ENCODE results near the gene PDE3B.

Gene PDE3B

GRCh38 chr11:14894657-14895598, 251.3 kb downstream of the PDE3B start:
- Histone ChIP-seq H4K20me1 (ENCODE audit: insufficient read depth, low read length) (no peaks in the 10 kb centered on the region), H3K4me3 (ENCODE audit: low read length) (no peak overlapping the region), H3K36me3 (replicated peaks; ENCODE audit: low read depth, low read length) (no peaks in the 10 kb centered on the region), H3K27me3 (ENCODE audit: low read depth, low read length) (no peaks in the 10 kb centered on the region), H3K27ac (ENCODE audit: low read length) (no peak overlapping the region), H3K4me2 (ENCODE audit: low read length) (peak overlapping the region; percentile 35), H3K4me1 (ENCODE audit: low read length) (peaks cover 15% of the 10 kb centered on the region), H3K79me2 (ENCODE audit: low read length) (peaks cover 4% of the 10 kb centered on the region; the same call in 1 of the 2 replicates), H3K9ac (ENCODE audit: low read length) (no peak overlapping the region), H3K9me3 (ENCODE audit: insufficient read depth, low read length) (no peaks in the 10 kb centered on the region), H2AFZ (ENCODE audit: low read depth, low read length) (peak overlapping the region; percentile 65; the same call in 1 of the 2 replicates)
- TF ChIP-seq CTCF (IDR thresholded peaks at IDR 0.05; ENCODE audit: low read depth, low read length) (no peak), EZH2phosphoT487 (IDR thresholded peaks at IDR 0.05; ENCODE audit: low read depth) (no peak)

- H3K36me3 ChIP-seq (replicated peaks; ENCODE audit: low read depth, low read length): no peaks in the 10 kb centered on the region
- H3K4me1 ChIP-seq (ENCODE audit: low read length): peaks cover 13% of the 10 kb centered on the region
- TF ChIP-seq CTCF (IDR thresholded peaks at IDR 0.05; ENCODE audit: low read depth, low read length): no peak
- no peak for TF ChIP-seq EZH2phosphoT487 (IDR thresholded peaks at IDR 0.05; ENCODE audit: low read depth)
- H3K27ac ChIP-seq (ENCODE audit: low read length): no peak overlapping the region
- H4K20me1 ChIP-seq (ENCODE audit: insufficient read depth, low read length): no peaks in the 10 kb centered on the region
- no peaks in the 10 kb centered on the region for H3K9me3 ChIP-seq (ENCODE audit: insufficient read depth, low read length)
- no peaks in the 10 kb centered on the region for H3K27me3 ChIP-seq (ENCODE audit: low read depth, low read length)
- no peak overlapping the region for H3K9ac ChIP-seq (ENCODE audit: low read length)
- H2AFZ ChIP-seq (ENCODE audit: low read depth, low read length): no peak overlapping the region
- H3K79me2 ChIP-seq (ENCODE audit: low read length): no peaks in the 10 kb centered on the region
- H3K4me2 ChIP-seq (ENCODE audit: low read length): no peak overlapping the region
- H3K4me3 ChIP-seq (ENCODE audit: low read length): no peak overlapping the region
Observed at GRCh38 chr11:14898355-14898754, 254.8 kb downstream of the PDE3B start.

GRCh38 chr11:14898906-14899305, 255.3 kb downstream of the PDE3B start:
- Histone ChIP-seq H3K9me3 (ENCODE audit: insufficient read depth, low read length) (no peaks in the 10 kb centered on the region), H3K27me3 (ENCODE audit: low read depth, low read length) (no peaks in the 10 kb centered on the region), H3K9ac (ENCODE audit: low read length) (no peak overlapping the region), H3K79me2 (ENCODE audit: low read length) (no peaks in the 10 kb centered on the region), H3K27ac (ENCODE audit: low read length) (no peak overlapping the region), H3K4me1 (ENCODE audit: low read length) (peaks cover 13% of the 10 kb centered on the region), H3K4me3 (ENCODE audit: low read length) (no peak overlapping the region), H2AFZ (ENCODE audit: low read depth, low read length) (no peak overlapping the region), H4K20me1 (ENCODE audit: insufficient read depth, low read length) (no peaks in the 10 kb centered on the region), H3K4me2 (ENCODE audit: low read length) (no peak overlapping the region), H3K36me3 (replicated peaks; ENCODE audit: low read depth, low read length) (no peaks in the 10 kb centered on the region)
- no peak for TF ChIP-seq CTCF (IDR thresholded peaks at IDR 0.05; ENCODE audit: low read depth, low read length)

- no peaks in the 10 kb centered on the region for H3K27me3 ChIP-seq (ENCODE audit: low read depth, low read length)
- no peaks in the 10 kb centered on the region for H4K20me1 ChIP-seq (ENCODE audit: insufficient read depth, low read length)
- no peak overlapping the region for H3K4me2 ChIP-seq (ENCODE audit: low read length)
- no peak overlapping the region for H2AFZ ChIP-seq (ENCODE audit: low read depth, low read length)
- no peaks in the 10 kb centered on the region for H3K79me2 ChIP-seq (ENCODE audit: low read length)
- H3K9ac ChIP-seq (ENCODE audit: low read length): no peak overlapping the region
- peaks cover 14% of the 10 kb centered on the region for H3K4me1 ChIP-seq (ENCODE audit: low read length)
- H3K4me3 ChIP-seq (ENCODE audit: low read length): no peak overlapping the region
- H3K9me3 ChIP-seq (ENCODE audit: insufficient read depth, low read length): no peaks in the 10 kb centered on the region
- TF ChIP-seq EZH2phosphoT487 (IDR thresholded peaks at IDR 0.05; ENCODE audit: low read depth): no peak
- H3K27ac ChIP-seq (ENCODE audit: low read length): no peak overlapping the region
- no peaks in the 10 kb centered on the region for H3K36me3 ChIP-seq (replicated peaks; ENCODE audit: low read depth, low read length)
Observed at GRCh38 chr11:14902650-14903350, 259.2 kb downstream of the PDE3B start.
